Suprapubic skin (tissue), 4 donors: ENCODE data around the gene CABP1.

Experiments used
- EP300 ChIP-seq: sonication (generic); formaldehyde crosslinking; IDR thresholded peaks from one replicate; pipeline ENCODE4 v1.6.1; 2017; ENCODE audit warnings: antibody characterized with exemption
- POLR2A ChIP-seq, 2 donors: fragments of 450-650 bp; IDR thresholded peaks; one replicate each; pipeline ENCODE4 v1.6.1; 2017; ENCODE audit warnings: antibody characterized with exemption in 2 of 2, mild to moderate bottlenecking in 2 of 2, moderate library complexity in 2 of 2
- POLR2AphosphoS5 ChIP-seq, 3 donors: sonication (generic); formaldehyde crosslinking; IDR thresholded peaks; one replicate each; pipeline ENCODE4 v1.6.1; 2017; ENCODE audit warnings: antibody characterized with exemption in 3 of 3
- TF ChIP-seq, protein P1 (sequence below), 2 donors: fragments of 200-600 bp in 1 of 2; fragments of 450-650 bp in 1 of 2; sonication (generic) in 1 of 2; IDR thresholded peaks; one replicate each; pipeline ENCODE4 v1.5.1; 2016 to 2019; ENCODE audit warnings: antibody characterized with exemption in 2 of 2, mild to moderate bottlenecking in 1 of 2, moderate library complexity in 1 of 2

- TF ChIP-seq, protein P1, sequence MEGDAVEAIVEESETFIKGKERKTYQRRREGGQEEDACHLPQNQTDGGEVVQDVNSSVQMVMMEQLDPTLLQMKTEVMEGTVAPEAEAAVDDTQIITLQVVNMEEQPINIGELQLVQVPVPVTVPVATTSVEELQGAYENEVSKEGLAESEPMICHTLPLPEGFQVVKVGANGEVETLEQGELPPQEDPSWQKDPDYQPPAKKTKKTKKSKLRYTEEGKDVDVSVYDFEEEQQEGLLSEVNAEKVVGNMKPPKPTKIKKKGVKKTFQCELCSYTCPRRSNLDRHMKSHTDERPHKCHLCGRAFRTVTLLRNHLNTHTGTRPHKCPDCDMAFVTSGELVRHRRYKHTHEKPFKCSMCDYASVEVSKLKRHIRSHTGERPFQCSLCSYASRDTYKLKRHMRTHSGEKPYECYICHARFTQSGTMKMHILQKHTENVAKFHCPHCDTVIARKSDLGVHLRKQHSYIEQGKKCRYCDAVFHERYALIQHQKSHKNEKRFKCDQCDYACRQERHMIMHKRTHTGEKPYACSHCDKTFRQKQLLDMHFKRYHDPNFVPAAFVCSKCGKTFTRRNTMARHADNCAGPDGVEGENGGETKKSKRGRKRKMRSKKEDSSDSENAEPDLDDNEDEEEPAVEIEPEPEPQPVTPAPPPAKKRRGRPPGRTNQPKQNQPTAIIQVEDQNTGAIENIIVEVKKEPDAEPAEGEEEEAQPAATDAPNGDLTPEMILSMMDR (IDR thresholded peaks at IDR 0.05): no peak
- TF ChIP-seq POLR2A (IDR thresholded peaks at IDR 0.05) (no peak), EP300 (no peak), POLR2AphosphoS5 (IDR thresholded peaks at IDR 0.05) (no peak)
These were observed 60.5 kb downstream of the CABP1 start for GRCh38 chr12:120700886-120701285.
